ENCODE results near the gene CLSTN2.

The CLSTN2 gene

GRCh38 chr3:140242818-140243276 is 307.9 kb downstream of the CLSTN2 start:
- no peak for DNase-seq (ENCODE audit: low read depth, low spot score)
- no peak overlapping the region for H3K4me3 ChIP-seq (ENCODE audit: low read length)

GRCh38 chr3:140243575-140243974 is 308.6 kb downstream of the CLSTN2 start:
- H3K4me3 ChIP-seq (ENCODE audit: low read length), result no peak overlapping the region
- no peak for DNase-seq (ENCODE audit: low read depth, low spot score)

- no peak for DNase-seq (ENCODE audit: low read depth, low spot score)
- no peak overlapping the region for H3K4me3 ChIP-seq (ENCODE audit: low read length)
Measured at GRCh38 chr3:140244893-140245292, 309.9 kb downstream of the CLSTN2 start.

GRCh38 chr3:140246578-140246977 is 311.6 kb downstream of the CLSTN2 start:
- no peak for DNase-seq (ENCODE audit: low read depth, low spot score)

GRCh38 chr3:140247775-140248174 is 312.8 kb downstream of the CLSTN2 start:
- DNase-seq (ENCODE audit: low read depth, low spot score), result no peak

More at GRCh38 chr3:140246578-140246977, 311.6 kb downstream of the CLSTN2 start:
- H3K4me3 ChIP-seq (ENCODE audit: low read length), result no peak overlapping the region

DNA sequence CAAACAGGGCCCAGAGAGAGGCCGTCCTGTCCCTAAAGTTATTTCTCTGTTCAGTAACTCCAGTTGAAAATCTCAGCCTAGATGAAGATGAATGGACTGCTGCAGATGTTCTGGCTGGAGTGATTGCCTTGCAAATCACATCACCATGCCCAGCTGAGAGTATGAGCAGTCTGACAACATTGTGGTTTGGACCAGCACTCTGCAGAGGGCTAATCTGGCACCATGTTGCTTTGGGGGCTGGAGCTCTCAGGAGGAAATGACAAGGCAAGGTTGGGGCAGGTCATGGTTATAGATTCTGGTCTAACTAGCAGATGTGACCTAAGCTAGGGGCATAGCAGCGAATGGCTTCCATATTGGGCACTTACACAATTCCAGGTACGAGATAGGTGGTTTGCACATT is 314.2 kb downstream of the CLSTN2 start:
- no peak overlapping the region for H3K4me3 ChIP-seq (ENCODE audit: low read length)

More at GRCh38 chr3:140247775-140248174, 312.8 kb downstream of the CLSTN2 start:
- no peak overlapping the region for H3K4me3 ChIP-seq (ENCODE audit: low read length)

DNA sequence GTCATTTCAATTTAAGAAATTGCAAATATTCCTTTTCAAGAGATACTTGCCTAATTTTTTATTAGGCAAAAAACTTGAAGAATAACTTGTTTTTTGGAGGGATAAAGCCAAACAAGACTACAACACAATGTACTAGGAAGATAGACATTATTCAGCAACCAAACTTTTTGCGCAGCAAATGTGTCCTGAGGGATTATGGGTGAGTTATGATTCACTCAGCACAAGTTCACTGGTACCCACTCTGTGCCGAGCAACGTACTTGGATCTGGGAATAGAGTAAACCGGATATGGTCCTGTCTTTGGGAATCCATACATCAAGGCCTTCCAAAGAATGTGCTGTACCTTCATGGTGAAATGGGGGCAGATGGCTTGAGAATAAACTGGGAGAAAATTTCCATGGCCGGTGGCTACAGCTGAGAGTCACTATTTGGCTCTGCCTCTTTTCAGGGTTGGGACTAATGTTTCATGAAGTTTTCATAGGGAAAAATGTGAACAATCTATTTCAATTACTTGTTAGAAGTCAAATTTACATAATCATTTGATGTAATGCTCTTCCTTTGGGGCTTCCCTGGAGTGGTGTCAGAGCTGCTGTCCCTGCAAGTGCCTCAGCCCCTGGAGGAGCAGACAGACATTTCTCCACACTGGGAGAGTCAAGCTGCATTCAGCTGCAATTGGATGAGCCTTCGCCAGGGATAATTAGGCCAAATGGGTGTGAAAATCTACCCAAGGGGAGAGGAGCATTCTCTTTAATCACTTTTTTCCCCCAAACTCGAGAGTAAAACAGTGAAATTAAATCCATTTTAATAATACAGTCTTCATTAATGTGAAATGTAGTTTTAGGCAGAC is 315.2 kb downstream of the CLSTN2 start:
- DNase-seq (ENCODE audit: low read depth, low spot score), result no peak
- no peak overlapping the region for H3K4me3 ChIP-seq (ENCODE audit: low read length)

More for the DNA sequence above, 314.2 kb downstream of the CLSTN2 start:
- DNase-seq (ENCODE audit: low read depth, low spot score), result no peak

DNA sequence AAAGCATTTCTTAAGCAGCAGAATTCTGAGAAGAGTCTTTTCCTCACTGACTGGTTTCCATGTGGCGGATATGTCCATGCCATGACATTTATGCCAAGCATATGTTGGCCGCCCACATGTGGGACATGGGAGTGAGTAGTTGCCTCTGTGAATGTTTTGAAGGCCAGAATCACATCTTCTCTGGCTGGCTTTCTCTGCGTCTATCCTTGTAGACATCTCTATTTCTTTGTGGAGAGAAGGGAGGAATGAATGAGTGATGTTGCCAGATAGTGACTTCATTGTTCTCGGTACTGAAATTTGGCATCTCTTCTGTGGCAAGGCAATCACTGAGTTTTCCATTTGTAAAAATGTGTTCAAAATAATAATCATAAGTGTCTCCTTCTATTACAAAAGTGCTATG is 316.0 kb downstream of the CLSTN2 start:
- DNase-seq (ENCODE audit: low read depth, low spot score), result no peak
- H3K4me3 ChIP-seq (ENCODE audit: low read length), result no peak overlapping the region

GRCh38 chr3:140251678-140252077 is 316.7 kb downstream of the CLSTN2 start:
- no peak overlapping the region for H3K4me3 ChIP-seq (ENCODE audit: low read length)
- DNase-seq (ENCODE audit: low read depth, low spot score), result no peak

DNA sequence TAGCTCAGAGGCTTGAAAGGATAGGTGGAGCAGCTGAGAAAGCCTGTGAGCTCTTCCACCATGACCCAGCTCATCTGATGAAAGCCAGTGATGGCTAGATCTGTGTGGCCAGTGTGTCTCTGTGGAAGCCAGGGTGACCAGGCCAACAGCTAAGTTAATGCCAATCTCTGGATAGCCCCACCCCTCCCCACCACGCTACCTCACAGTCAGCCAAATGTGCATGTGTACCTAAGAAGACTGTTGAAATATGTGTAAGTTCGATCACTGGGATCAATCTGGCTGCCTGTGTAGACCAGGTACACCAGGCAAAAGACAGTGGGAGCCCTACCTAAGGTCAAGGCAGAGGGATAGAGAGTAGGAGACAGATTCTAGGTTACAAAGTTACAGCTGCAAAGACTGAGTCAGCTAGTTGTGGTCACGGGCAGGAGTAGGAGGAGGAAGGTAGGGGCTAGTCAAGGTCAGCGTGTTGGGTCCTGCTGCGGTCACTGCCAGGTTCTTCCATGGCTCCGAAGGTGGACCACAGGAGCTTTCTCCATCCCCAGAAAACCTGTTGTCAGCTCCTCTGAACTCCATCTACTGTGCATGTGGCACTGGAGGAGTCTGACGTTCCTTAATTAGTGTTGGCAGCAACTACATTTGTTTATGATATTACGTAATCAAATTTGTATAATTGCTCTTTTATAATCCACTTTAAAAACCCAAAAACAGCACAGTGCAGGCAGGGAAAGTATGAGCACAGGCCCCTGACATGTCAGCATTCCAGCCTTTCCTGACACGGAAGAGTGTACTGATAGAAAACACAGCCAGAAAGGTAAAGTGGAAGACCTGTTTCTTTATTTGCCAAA is 318.0 kb downstream of the CLSTN2 start:
- no peak for DNase-seq (ENCODE audit: low read depth, low spot score)
- H3K4me3 ChIP-seq (ENCODE audit: low read length), result no peak overlapping the region

DNA sequence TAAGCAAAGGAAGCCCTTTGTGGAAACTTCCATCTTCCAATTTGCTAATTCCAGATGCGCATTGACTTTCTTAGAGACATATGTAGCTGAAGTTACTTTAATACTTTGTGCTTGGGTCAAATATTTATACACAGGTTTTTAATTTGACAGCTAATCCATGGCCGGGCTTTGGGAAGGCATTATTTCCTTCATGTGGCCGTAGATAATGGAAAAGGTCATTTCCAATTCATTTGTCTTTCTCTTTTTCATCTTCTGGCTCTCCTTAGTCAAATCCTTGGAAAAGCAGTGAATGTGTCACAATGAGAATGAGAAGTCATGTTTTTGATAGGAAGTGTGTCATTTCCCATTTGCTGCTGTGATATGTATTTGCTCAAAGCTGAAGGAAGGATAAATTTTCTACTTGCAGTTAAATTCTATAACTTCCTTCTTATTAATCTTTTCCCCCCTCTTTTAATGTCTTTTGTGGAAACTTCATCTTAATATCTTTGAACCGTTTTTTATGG is 323.3 kb downstream of the CLSTN2 start:
- H3K4me3 ChIP-seq (ENCODE audit: low read length), result no peak overlapping the region
- no peak for DNase-seq (ENCODE audit: low read depth, low spot score)

DNA sequence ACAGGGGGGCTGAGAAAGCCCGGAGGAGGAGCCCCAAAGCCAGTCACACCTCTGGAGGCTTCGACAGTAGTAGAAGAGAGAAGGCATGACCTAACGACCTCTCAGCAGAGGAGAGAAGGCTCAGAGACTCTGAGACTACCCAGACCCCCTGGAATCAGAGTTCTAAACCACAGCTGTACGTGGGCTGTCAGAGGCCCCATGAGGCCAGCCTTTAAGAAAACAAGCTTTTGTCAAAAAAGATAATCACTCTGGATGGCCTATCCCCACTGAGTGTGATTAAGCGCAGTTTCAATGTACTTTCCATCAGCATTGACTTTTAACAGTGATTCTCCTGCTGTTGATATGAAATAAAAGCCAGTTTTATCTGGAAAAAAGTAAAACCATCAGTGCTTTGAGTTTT is 330.3 kb downstream of the CLSTN2 start:
- no peak overlapping the region for H3K4me3 ChIP-seq (ENCODE audit: low read length)
- no peak for DNase-seq (ENCODE audit: low read depth, low spot score)

- H3K4me3 ChIP-seq (ENCODE audit: low read length), result no peak overlapping the region
- DNase-seq (ENCODE audit: low read depth, low spot score), result no peak
Measured at GRCh38 chr3:140268103-140268502, 333.1 kb downstream of the CLSTN2 start.

GRCh38 chr3:140268610-140269009 is 333.6 kb downstream of the CLSTN2 start:
- DNase-seq (ENCODE audit: low read depth, low spot score), result no peak
- no peak overlapping the region for H3K4me3 ChIP-seq (ENCODE audit: low read length)

- H3K4me3 ChIP-seq (ENCODE audit: low read length), result no peak overlapping the region
- DNase-seq (ENCODE audit: low read depth, low spot score), result no peak
Measured at GRCh38 chr3:140270329-140270728, 335.3 kb downstream of the CLSTN2 start.

DNA sequence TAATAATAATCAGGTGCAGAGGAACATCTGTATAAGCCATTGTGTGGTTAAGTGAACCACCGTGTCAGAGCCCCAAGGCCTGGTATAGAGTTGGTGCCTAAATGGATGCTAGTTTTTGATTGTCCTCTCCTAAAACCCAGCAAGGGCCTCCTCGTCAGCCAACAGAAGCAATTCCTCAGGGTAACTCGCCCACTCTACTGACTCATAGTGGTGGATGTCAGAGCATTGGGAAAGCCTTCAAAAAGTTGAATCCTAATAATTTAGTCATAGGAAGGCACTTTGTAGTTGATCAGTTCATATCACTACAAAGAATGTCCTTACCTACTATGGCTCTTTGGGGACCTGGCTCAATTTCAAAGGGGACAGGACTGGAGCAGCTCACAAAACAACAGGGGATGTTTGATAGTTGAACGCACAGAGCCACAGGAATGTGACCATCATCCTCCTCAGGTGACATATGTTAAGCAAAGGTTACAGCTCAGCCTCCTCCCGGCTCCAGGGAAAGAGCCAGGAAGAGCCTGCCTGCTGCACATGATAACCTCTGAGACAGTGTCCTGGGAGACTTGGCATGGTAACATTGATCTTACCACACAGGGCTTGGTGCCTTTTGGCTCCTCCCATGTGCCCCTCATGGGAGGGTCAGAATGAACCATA is 338.7 kb downstream of the CLSTN2 start:
- DNase-seq (ENCODE audit: low read depth, low spot score), result no peak
- no peak overlapping the region for H3K4me3 ChIP-seq (ENCODE audit: low read length)

- no peak overlapping the region for H3K4me3 ChIP-seq (ENCODE audit: low read length)
- DNase-seq (ENCODE audit: low read depth, low spot score), result no peak
Measured at GRCh38 chr3:140274429-140274828, 339.4 kb downstream of the CLSTN2 start.

GRCh38 chr3:140276703-140277102 is 341.7 kb downstream of the CLSTN2 start:
- DNase-seq (ENCODE audit: low read depth, low spot score), result peak; percentile 2
- no peak overlapping the region for H3K4me3 ChIP-seq (ENCODE audit: low read length)

DNA sequence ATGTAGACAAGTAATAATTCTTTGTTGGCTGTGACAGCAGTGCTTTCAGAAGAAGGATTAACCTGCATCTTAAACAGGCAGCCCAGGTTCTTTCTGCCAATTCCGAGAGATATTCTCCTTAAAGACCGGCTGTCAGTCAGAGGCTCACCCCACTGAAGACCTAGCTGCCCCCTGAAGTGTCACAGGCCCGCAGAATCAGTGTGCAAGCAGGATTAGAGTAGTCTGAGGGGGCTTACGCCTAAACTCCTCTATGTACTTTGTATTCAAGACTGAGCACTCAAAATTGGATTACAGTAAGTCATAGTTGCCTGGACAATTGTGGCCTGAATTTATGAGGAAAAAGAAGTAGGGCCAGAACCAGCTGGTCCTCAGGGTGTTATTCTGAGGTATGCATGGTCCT is 342.9 kb downstream of the CLSTN2 start:
- no peak for DNase-seq (ENCODE audit: low read depth, low spot score)
- no peak overlapping the region for H3K4me3 ChIP-seq (ENCODE audit: low read length)
